ENCODE data around the gene MAP2K5.

DNA sequence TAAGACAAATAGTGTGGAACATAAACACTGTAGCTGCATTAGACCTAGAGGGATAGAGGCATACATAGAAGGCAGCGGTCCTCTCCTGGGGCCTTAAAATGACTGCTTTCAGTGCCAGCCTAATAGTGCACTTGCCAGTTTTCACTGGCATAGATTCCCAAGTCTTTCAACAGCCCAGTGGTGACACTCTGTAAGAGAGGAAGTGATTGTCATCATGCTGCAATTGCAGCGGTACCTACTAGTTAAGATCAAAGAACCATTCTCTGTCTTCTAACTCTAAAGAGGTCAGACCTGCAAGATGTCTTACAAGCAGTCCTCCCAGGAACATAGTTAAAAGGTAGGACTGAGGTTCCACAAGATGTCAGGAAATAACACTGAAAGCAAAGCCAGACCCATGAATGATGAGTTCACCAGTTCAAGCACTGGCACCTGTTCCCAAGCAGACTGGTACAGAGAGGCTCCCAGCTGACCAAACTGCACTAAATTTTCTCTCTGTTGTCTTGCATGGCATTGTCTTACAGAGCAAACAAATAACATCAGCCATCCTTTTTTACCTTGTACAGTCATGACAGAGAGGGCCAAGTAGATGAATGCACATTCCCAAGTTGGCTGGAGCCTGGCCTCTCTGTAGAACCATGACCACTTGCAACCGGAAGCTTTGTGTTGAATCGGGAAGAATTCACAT lies 182.3 kb downstream of the MAP2K5 start:
- TF ChIP-seq, protein P1, sequence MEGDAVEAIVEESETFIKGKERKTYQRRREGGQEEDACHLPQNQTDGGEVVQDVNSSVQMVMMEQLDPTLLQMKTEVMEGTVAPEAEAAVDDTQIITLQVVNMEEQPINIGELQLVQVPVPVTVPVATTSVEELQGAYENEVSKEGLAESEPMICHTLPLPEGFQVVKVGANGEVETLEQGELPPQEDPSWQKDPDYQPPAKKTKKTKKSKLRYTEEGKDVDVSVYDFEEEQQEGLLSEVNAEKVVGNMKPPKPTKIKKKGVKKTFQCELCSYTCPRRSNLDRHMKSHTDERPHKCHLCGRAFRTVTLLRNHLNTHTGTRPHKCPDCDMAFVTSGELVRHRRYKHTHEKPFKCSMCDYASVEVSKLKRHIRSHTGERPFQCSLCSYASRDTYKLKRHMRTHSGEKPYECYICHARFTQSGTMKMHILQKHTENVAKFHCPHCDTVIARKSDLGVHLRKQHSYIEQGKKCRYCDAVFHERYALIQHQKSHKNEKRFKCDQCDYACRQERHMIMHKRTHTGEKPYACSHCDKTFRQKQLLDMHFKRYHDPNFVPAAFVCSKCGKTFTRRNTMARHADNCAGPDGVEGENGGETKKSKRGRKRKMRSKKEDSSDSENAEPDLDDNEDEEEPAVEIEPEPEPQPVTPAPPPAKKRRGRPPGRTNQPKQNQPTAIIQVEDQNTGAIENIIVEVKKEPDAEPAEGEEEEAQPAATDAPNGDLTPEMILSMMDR (IDR thresholded peaks at IDR 0.05; ENCODE audit: poor library complexity): no peak
- no peak for TF ChIP-seq EZH2 (IDR thresholded peaks at IDR 0.05; ENCODE audit: borderline replicate concordance)
- TF ChIP-seq EZH2phosphoT487 (IDR thresholded peaks at IDR 0.05; ENCODE audit: low read depth, severe bottlenecking, unreplicated experiment): no peak
